Measurements from ENCODE around the gene NRXN3. TPM values are rescaled to one million over a fixed set of nuclear protein-coding genes. Genes with fewer than 3 reads are reported as not detected.

The NRXN3 gene
- total and polyA plus RNA-seq, 2 experiments from 2014 or later = 0.69 to 1.5 TPM

DNA sequence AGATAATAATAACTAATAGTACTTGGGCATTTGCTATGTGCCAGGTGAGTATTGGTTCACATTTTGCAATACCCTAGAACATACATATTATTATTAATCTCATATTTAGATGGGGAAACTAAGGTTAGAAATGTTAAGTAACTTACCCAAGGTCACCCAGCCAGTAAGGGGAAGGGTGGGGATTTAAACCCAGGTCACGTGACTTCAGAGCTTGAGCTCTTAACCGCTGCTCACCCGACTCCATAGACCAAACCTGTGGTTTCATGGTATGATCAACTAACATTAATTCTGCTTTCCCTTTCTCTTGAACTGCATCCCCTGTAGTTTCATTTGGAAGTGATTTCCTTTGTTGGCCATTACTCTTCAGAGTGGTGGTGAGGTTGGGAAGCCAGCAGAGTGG lies 242.3 kb downstream of the NRXN3 start:
- H3K36me3 ChIP-seq = no peaks in the 10 kb centered on the region
- no peak overlapping the region for H3K27ac ChIP-seq
- TF ChIP-seq, protein P1, sequence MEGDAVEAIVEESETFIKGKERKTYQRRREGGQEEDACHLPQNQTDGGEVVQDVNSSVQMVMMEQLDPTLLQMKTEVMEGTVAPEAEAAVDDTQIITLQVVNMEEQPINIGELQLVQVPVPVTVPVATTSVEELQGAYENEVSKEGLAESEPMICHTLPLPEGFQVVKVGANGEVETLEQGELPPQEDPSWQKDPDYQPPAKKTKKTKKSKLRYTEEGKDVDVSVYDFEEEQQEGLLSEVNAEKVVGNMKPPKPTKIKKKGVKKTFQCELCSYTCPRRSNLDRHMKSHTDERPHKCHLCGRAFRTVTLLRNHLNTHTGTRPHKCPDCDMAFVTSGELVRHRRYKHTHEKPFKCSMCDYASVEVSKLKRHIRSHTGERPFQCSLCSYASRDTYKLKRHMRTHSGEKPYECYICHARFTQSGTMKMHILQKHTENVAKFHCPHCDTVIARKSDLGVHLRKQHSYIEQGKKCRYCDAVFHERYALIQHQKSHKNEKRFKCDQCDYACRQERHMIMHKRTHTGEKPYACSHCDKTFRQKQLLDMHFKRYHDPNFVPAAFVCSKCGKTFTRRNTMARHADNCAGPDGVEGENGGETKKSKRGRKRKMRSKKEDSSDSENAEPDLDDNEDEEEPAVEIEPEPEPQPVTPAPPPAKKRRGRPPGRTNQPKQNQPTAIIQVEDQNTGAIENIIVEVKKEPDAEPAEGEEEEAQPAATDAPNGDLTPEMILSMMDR (IDR thresholded peaks at IDR 0.05; ENCODE audit: low read depth, low read length) = no peak
- H3K4me3 ChIP-seq = no peak overlapping the region
- H3K4me1 ChIP-seq (ENCODE audit: low read depth) = no peaks in the 10 kb centered on the region
- DNase-seq (ENCODE audit: low read depth in 1 of 2, low spot score in 1 of 2) = no peak
- H3K27me3 ChIP-seq = no peaks in the 10 kb centered on the region
- H3K9me3 ChIP-seq (ENCODE audit: low read depth) = no peaks in the 10 kb centered on the region

DNA sequence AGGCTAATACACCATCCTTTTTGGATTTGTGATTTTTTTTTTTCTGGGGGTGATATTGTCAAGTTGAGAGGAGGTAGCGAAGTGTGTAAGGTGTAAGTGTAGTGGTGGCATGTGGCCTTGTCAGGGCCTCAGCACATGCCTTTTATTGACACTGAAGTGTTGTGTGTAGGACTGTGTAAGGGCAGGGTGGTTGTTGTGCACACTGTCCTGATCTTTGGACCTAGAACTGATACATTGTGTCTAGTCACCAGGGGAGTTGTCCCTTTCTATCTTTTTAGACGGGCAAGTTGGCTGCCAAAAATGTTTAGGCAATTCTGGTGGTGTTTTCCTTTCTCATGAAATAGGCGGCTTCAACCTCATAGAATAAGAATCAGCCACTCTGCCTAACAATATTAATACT lies 244.0 kb downstream of the NRXN3 start:
- no peak overlapping the region for H3K27ac ChIP-seq
- H3K27me3 ChIP-seq = no peaks in the 10 kb centered on the region
- H3K9me3 ChIP-seq (ENCODE audit: low read depth) = no peaks in the 10 kb centered on the region
- no peaks in the 10 kb centered on the region for H3K36me3 ChIP-seq
- no peak for DNase-seq (ENCODE audit: low read depth in 1 of 2, low spot score in 1 of 2)
- TF ChIP-seq, protein P1 (IDR thresholded peaks at IDR 0.05; ENCODE audit: low read depth, low read length) = no peak
- no peak overlapping the region for H3K4me3 ChIP-seq
- no peaks in the 10 kb centered on the region for H3K4me1 ChIP-seq (ENCODE audit: low read depth)

DNA sequence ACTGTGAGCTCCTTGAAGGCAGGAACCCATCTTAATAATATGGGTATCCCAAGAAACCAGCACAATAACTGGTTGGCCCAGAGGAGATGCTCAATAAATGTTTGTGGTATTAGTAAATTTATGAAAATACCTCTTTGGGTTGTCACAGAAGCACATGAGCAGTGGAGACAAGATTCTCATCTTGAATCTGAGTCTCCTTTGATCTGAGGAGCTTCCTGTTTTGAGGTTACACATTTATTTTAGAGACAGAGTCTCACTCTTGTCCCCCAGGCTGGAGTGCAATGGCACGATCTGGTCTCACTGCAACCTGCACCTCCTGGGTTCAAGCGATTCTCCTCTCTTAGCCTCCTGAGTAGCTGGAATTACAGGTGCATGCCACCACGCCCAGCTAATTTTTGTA lies 247.4 kb downstream of the NRXN3 start:
- no peaks in the 10 kb centered on the region for H3K36me3 ChIP-seq
- no peak overlapping the region for H3K4me3 ChIP-seq
- TF ChIP-seq, protein P1 (IDR thresholded peaks at IDR 0.05; ENCODE audit: low read depth, low read length) = no peak
- H3K4me1 ChIP-seq (ENCODE audit: low read depth) = no peaks in the 10 kb centered on the region
- H3K9me3 ChIP-seq (ENCODE audit: low read depth) = no peaks in the 10 kb centered on the region
- H3K27ac ChIP-seq = no peak overlapping the region
- no peak for DNase-seq (ENCODE audit: low read depth in 1 of 2, low spot score in 1 of 2)
- no peaks in the 10 kb centered on the region for H3K27me3 ChIP-seq

DNA sequence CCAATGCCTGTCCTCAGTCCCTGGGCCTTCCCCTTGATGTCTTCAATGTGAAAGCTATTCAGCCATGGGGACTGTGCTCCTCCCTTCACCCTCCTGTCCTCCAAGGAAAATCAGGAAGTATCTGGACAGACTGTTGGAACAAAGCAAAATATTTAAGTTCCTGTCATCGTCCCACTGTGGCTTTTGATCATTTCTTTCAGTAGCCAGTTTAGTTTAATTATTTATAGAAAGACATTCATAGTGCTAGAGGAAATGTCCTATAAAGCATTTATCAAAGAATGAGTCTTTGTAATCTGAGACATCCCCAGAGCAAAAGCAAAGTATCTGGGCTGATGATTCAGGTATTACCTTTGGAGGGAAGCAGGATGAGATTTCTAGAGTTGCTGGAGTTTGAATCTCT lies 254.1 kb downstream of the NRXN3 start:
- DNase-seq (ENCODE audit: low read depth in 1 of 2, low spot score in 1 of 2) = no peak

DNA sequence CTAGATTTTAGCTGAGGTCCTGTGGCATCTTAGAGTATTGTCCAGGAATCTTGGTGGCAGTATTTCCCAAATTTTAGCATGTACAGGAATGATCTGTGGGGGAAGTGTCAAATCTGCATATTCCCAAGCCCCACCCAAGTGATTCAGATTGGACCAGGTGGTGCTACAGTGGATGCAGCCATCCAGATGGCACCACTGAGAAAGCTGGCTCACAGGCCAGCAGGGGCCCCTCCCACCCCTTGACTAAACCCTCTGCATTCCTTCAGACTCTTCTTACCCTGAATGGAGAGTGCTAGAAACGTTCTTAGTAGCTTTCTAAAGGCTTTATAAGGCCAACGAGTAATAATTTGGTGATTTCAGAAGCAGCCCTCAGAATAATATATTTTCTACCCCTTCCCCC lies 255.2 kb downstream of the NRXN3 start:
- H3K27me3 ChIP-seq = no peaks in the 10 kb centered on the region
- TF ChIP-seq, protein P1 (IDR thresholded peaks at IDR 0.05; ENCODE audit: low read depth, low read length) = no peak
- no peak for DNase-seq (ENCODE audit: low read depth in 1 of 2, low spot score in 1 of 2)
- H3K4me1 ChIP-seq (ENCODE audit: low read depth) = no peaks in the 10 kb centered on the region
- H3K4me3 ChIP-seq = no peak overlapping the region
- H3K27ac ChIP-seq = no peak overlapping the region
- no peaks in the 10 kb centered on the region for H3K36me3 ChIP-seq
- no peaks in the 10 kb centered on the region for H3K9me3 ChIP-seq (ENCODE audit: low read depth)

More for the DNA sequence above, 254.1 kb downstream of the NRXN3 start:
- Histone ChIP-seq H3K9me3 (ENCODE audit: low read depth) (no peaks in the 10 kb centered on the region), H3K4me3 (no peak overlapping the region), H3K27ac (no peak overlapping the region), H3K27me3 (no peaks in the 10 kb centered on the region), H3K4me1 (ENCODE audit: low read depth) (no peaks in the 10 kb centered on the region), H3K36me3 (no peaks in the 10 kb centered on the region)
- TF ChIP-seq, protein P1 (IDR thresholded peaks at IDR 0.05; ENCODE audit: low read depth, low read length) = no peak

DNA sequence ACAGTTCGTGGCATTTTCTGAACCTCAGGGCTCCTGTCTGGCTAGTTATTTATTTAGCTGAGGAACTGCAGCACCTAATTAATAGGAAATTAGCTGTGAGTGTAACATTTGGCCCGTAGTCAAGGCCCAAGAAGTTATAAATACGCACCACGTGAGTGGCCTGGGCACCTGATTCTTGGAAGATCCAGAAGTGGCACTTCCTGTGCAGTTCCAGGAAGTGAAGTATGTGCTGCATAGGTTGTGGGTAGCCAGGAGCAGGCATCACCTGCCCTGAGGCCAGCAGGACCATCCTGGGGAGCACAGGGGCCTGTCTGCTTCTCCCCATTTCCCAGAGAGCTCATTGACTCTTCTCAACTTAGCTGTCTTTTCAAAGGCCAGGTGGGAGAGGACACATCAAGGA lies 255.6 kb downstream of the NRXN3 start:
- TF ChIP-seq, protein P1 (IDR thresholded peaks at IDR 0.05; ENCODE audit: low read depth, low read length) = no peak
- Histone ChIP-seq H3K27ac (no peak overlapping the region), H3K36me3 (no peaks in the 10 kb centered on the region), H3K27me3 (no peaks in the 10 kb centered on the region), H3K4me3 (no peak overlapping the region), H3K9me3 (ENCODE audit: low read depth) (no peaks in the 10 kb centered on the region), H3K4me1 (ENCODE audit: low read depth) (no peaks in the 10 kb centered on the region)
- no peak for DNase-seq (ENCODE audit: low read depth in 1 of 2, low spot score in 1 of 2)

Measured in cardiac muscle cell (in vitro differentiated cells and primary cell).